K562 (cell line): ENCODE measurements around the gene ZNF92. TPM values are rescaled to one million over a fixed set of nuclear protein-coding genes. Genes with fewer than 3 reads are reported as not detected.
A peak's percentile ranks its signal among the peaks of the same experiment; 100 is the strongest.

Source experiments
- ATAC-seq: fragments of 200-7000 bp; cut with Tn5 transposase; 3 replicates; pipeline ENCODE4 v1.9.1; 2020; ENCODE audit warnings: moderate library complexity
- BruUV-seq: library from RNA; stranded (reverse); fragments of 400-500 nt; replicated peaks from 2 replicates; lab custom pipeline; 2021; lab: Mats Ljungman, UMichigan
- CTCF ChIA-PET: fragments of 300-600 bp; formaldehyde crosslinking; extraction: SDS; loops from one replicate; lab custom pipeline; 2021; ENCODE audit warnings: low intra/inter-chr PET ratio; lab: Yijun Ruan, JAX
- POLR2A ChIA-PET: fragments of 300-600, 350-650 bp; sonication (Branson Sonifier 250); formaldehyde crosslinking; extraction: SDS; loops from one replicate; lab custom pipeline; 2021; ENCODE audit warnings: antibody characterized with exemption, inconsistent platforms; lab: Yijun Ruan, JAX
- DNase-seq, 4 experiments: peaks; one replicate each; pipeline versions ENCODE4 v3.0.0 to v3.0.0-alpha.2; 2011 to 2018; ENCODE audit warnings: low spot score in 3 of 4, mixed read lengths in 3 of 4; ENCODE audit errors: extremely low read depth in 1 of 4
- FAIRE-seq: peaks from 2 replicates; lab custom pipeline; 2011; peaks lifted over from hg19 to GRCh38; lab: Jason Lieb, UNC
- H2AFZ ChIP-seq: 2 replicates; pipeline ENCODE4 v1.6.0; 2011; ENCODE audit warnings: low read depth, low read length, control low read depth, inconsistent platforms
- H3K27ac ChIP-seq: fragments of 200-600 bp; 3 replicates; pipeline ENCODE4 v1.8.0; 2011; ENCODE audit warnings: low read depth, mild to moderate bottlenecking, control low read depth, inconsistent platforms, low read length, moderate library complexity, mixed read lengths; ENCODE audit errors: extremely low read depth
- H3K27me3 ChIP-seq, 2 experiments: fragments of 300-600 bp in 1 of 2; 2 replicates in 1 of 2; 3 replicates in 1 of 2; pipeline versions ENCODE4 v1.6.0 to v1.8.0; 2011; ENCODE audit warnings: inconsistent platforms in 2 of 2, low read length in 2 of 2, mild to moderate bottlenecking in 1 of 2, mixed read lengths in 1 of 2, moderate library complexity in 1 of 2; ENCODE audit not compliant: control insufficient read depth in 2 of 2, insufficient read depth in 2 of 2
- H3K36me3 ChIP-seq: fragments of 300-600 bp; 3 replicates; pipeline ENCODE4 v1.8.0; 2011; ENCODE audit warnings: mild to moderate bottlenecking, low read length, inconsistent platforms; ENCODE audit not compliant: control insufficient read depth, insufficient read depth
- H3K4me1 ChIP-seq, 2 experiments: fragments of 200-600 bp in 1 of 2; replicated peaks in 1 of 2; 2 replicates in 1 of 2; 3 replicates in 1 of 2; pipeline versions ENCODE4 v1.5.1 to v1.8.0; 2011; ENCODE audit warnings: inconsistent platforms in 2 of 2, low read length in 2 of 2, mild to moderate bottlenecking in 1 of 2, mixed read lengths in 1 of 2, moderate library complexity in 1 of 2; ENCODE audit not compliant: control insufficient read depth in 2 of 2, insufficient read depth in 2 of 2
- H3K4me2 ChIP-seq: 2 replicates; pipeline ENCODE4 v1.6.1; 2011; ENCODE audit warnings: low read length, control low read depth, inconsistent platforms, mixed read lengths; ENCODE audit not compliant: insufficient read depth
- H3K4me3 ChIP-seq: fragments of 200-600 bp; sonication (generic), shearing (Covaris generic); 2 replicates; pipeline ENCODE4 v1.5.1; 2016; ENCODE audit warnings: control low read depth, inconsistent platforms
- H3K79me2 ChIP-seq: fragments of 200-600 bp; 3 replicates; pipeline ENCODE4 v1.8.0; 2011; ENCODE audit warnings: low read length, inconsistent platforms; ENCODE audit not compliant: control insufficient read depth, insufficient read depth
- H3K9ac ChIP-seq, 2 experiments: 2 replicates each; pipeline versions ENCODE4 v1.6.0 to v1.6.1; 2011; ENCODE audit warnings: low read depth in 2 of 2, low read length in 2 of 2, control low read depth in 1 of 2, inconsistent platforms in 1 of 2, mild to moderate bottlenecking in 1 of 2, mixed read lengths in 1 of 2; ENCODE audit not compliant: insufficient read depth in 1 of 2
- H3K9me1 ChIP-seq: one replicate; pipeline ENCODE4 v1.6.0; 2011; ENCODE audit warnings: inconsistent platforms, mild to moderate bottlenecking, low read length, moderate library complexity; ENCODE audit not compliant: control insufficient read depth, insufficient read depth
- H3K9me3 ChIP-seq: replicated peaks from 2 replicates; pipeline ENCODE4 v1.5.1; 2011; ENCODE audit warnings: low read depth, low read length, inconsistent platforms; ENCODE audit not compliant: control insufficient read depth, insufficient read depth
- H4K20me1 ChIP-seq: replicated peaks from 2 replicates; pipeline ENCODE4 v1.6.1; 2011; ENCODE audit warnings: low read length, inconsistent platforms, mixed read lengths; ENCODE audit not compliant: control insufficient read depth, insufficient read depth
- CCAR2 ChIP-seq: fragments of 200-400 bp; formaldehyde crosslinking; IDR thresholded peaks from 2 replicates; pipeline ENCODE4 v1.6.1; 2017; ENCODE audit warnings: mild to moderate bottlenecking, low read depth, low read length
- E2F1 ChIP-seq: sonication (generic); formaldehyde crosslinking; IDR thresholded peaks from 2 replicates; pipeline ENCODE4 v1.8.1; 2023; ENCODE audit warnings: mild to moderate bottlenecking, missing genetic modification reagents, moderate library complexity
- IRF1 ChIP-seq: sonication (generic); formaldehyde crosslinking; IDR thresholded peaks from 2 replicates; pipeline ENCODE4 v1.8.0; 2022; ENCODE audit warnings: missing genetic modification reagents, mild to moderate bottlenecking, borderline replicate concordance
- L3MBTL2 ChIP-seq: fragments of 450-650 bp; IDR thresholded peaks from 2 replicates; pipeline ENCODE4 v1.6.1; 2016; ENCODE audit warnings: mild to moderate bottlenecking, moderate library complexity
- TEAD4 ChIP-seq, 2 experiments: sonication (generic) in 1 of 2; formaldehyde crosslinking in 1 of 2; IDR thresholded peaks; 2 replicates each; pipeline versions ENCODE4 v1.6.1 to v1.8.0; 2012 to 2022; ENCODE audit warnings: borderline replicate concordance in 1 of 2, inconsistent platforms in 1 of 2, low read length in 1 of 2, mild to moderate bottlenecking in 1 of 2, missing genetic modification reagents in 1 of 2
- ZNF407 ChIP-seq: fragments of 450-650 bp; IDR thresholded peaks from 2 replicates; pipeline ENCODE4 v1.6.1; 2016; ENCODE audit warnings: low read depth
- ZNF75A ChIP-seq: fragments of 450-650 bp; formaldehyde crosslinking; IDR thresholded peaks from 2 replicates; pipeline ENCODE4 v1.4.0; 2020; ENCODE audit warnings: mild to moderate bottlenecking
- WGBS: fragments of 100-300 bp; shearing (Covaris generic); methylation state at CpG from one replicate; pipeline ENCODE4 v1.1.6; 2016; ENCODE audit warnings: low coverage, mixed read lengths; ENCODE audit not compliant: insufficient coverage; ENCODE audit errors: missing lambda C conversion rate; 5-methylcytosine and 5-hydroxymethylcytosine counted together
- in situ Hi-C: fragments of 300-500 bp; cut with MboI; formaldehyde crosslinking; loops from 4 replicates; pipeline ENCODE4 v1.15.0; 2018; ENCODE audit warnings: inconsistent platforms, mixed read lengths
- intact Hi-C: fragments of 100-400 bp; cut with micrococcal nuclease; formaldehyde crosslinking; loops from 2 replicates; pipeline ENCODE4 v1.14.2; 2022
- polyA plus RNA-seq, 8 experiments: library from polyadenylated mRNA; depleted of rRNA in 4 of 8; stranded (reverse) in 5 of 8; unstranded in 3 of 8; fragments of >200 nt; fragmentation: Nextera tagmentation in 2 of 8; fragmentation: Illumina TruSeq in 1 of 8; extraction: Ambion mirVana in 2 of 8; extraction: Trizol in 1 of 8; gene quantifications; 2 replicates each; pipeline versions ENCODE4 v1.2.1 to v1.2.3, GENCODE V29; 2011 to 2014; ENCODE audit warnings: inconsistent platforms in 1 of 8, missing spikeins in 1 of 8
- total RNA-seq, 7 experiments: library from RNA; depleted of rRNA in 6 of 7; stranded (reverse); fragments of >200 nt in 6 of 7; fragmentation: Illumina TruSeq in 2 of 7; extraction: Trizol in 2 of 7; gene quantifications; 2 replicates each; pipeline versions ENCODE4 v1.2.1 to v1.2.3, GENCODE V29; 2011 to 2021; ENCODE audit warnings: low replicate concordance in 1 of 7

Gene ZNF92
- total and polyA plus RNA-seq, 9 of the 15 experiments (the other 6 are each of a cell fraction or from before 2014, with no cell fraction given): 8.9 to 29.4 (median 12.5) TPM

- TF ChIP-seq IRF1 (CRISPR knock-in tag): no peak
Observed at GRCh38 chr7:65429642-65430343, 56.1 kb downstream of the ZNF92 start (continued).

- DNase-seq (no peak), ATAC-seq (no peak), FAIRE-seq (peak; percentile 68)
- Histone ChIP-seq H3K36me3 (no peaks in the 10 kb centered on the region), H2AFZ (no peak overlapping the region), H3K4me3 (no peak overlapping the region), H3K4me2 (no peak overlapping the region), H3K9me3 (peaks cover 18% of the 10 kb centered on the region), H3K4me1 (no peaks in the 10 kb centered on the region), H3K79me2 (no peaks in the 10 kb centered on the region), H3K9me1 (no peaks in the 10 kb centered on the region), H3K27me3 (no peaks in the 10 kb centered on the region; a peak in 1 of 5 replicates), H4K20me1 (no peaks in the 10 kb centered on the region), H3K27ac (no peak overlapping the region), H3K9ac (no peak overlapping the region)
- BruUV-seq: no TSS peak
- in situ Hi-C loops: no loop called here
- POLR2A ChIA-PET: no interaction called here
- intact Hi-C loops: no loop called here
- CTCF ChIA-PET: no interaction called here
- 19% methylated on average over 26 of the region's 26 CpGs for WGBS
- TF ChIP-seq CCAR2 (no peak), ZNF75A (CRISPR knock-in tag) (no peak), ZNF407 (no peak), L3MBTL2 (peak; percentile 18; the same call in 1 of the 2 replicates), TEAD4 (IDR thresholded peaks at IDR 0.05; ENCODE audit: low read length) (no peak), TEAD4 (CRISPR knock-in tag; IDR thresholded peaks at IDR 0.05; ENCODE audit: borderline replicate concordance) (peak; percentile 19; the same call in 1 of the 2 replicates), E2F1 (CRISPR knock-in tag) (peak; percentile 61)
Observed at GRCh38 chr7:65430344-65431186, 56.9 kb downstream of the ZNF92 start.
